HCT116 (cell line): ENCODE results near the gene NFKB2. TPM values are rescaled to one million over a fixed set of nuclear protein-coding genes. Genes with fewer than 3 reads are reported as not detected.
A peak's percentile ranks its signal among the peaks of the same experiment; 100 is the strongest.

Experiments used
- ATAC-seq: fragments of 200-7000 bp; cut with Tn5 transposase; 2 replicates; pipeline ENCODE4 v1.9.1; 2020; ENCODE audit warnings: mild to moderate bottlenecking, moderate library complexity
- BruUV-seq: library from RNA; stranded (reverse); fragments of 400-500 nt; replicated peaks from 2 replicates; lab custom pipeline; 2021; lab: Mats Ljungman, UMichigan
- CTCF ChIA-PET: fragments of 300-600 bp; sonication (Branson Sonifier 250); formaldehyde crosslinking; loops from one replicate; lab custom pipeline; 2021; ENCODE audit warnings: antibody characterized with exemption; lab: Charles Lee
- POLR2A ChIA-PET: fragments of 300-600, 350-600 bp; sonication (Branson Sonifier 250); formaldehyde crosslinking; loops from one replicate; lab custom pipeline; 2021; ENCODE audit warnings: antibody characterized with exemption; lab: Charles Lee
- RAD21 ChIA-PET, 2 experiments: fragments of 300-600 bp; sonication (Branson Sonifier 250); formaldehyde crosslinking; loops; one replicate each; lab custom pipeline; 2023; ENCODE audit warnings: low total read pairs in 2 of 2; ENCODE audit not compliant: uncharacterized antibody in 2 of 2, unreplicated experiment in 2 of 2, low non-redundant PET in 1 of 2; lab: Charles Lee
- DNase-seq: peaks from one replicate; pipeline ENCODE4 v3.0.0-alpha.2; 2010; ENCODE audit warnings: low read depth, low spot score
- H2AFZ ChIP-seq: fragments of 200-600 bp; shearing (Covaris generic), sonication (generic); 2 replicates; pipeline ENCODE4 v1.6.1; 2017; ENCODE audit warnings: low read depth, mixed run types, mixed read lengths, antibody characterized with exemption, low read length; ENCODE audit not compliant: poor library complexity, severe bottlenecking
- H3K27ac ChIP-seq: 2 replicates; pipeline ENCODE4 v1.5.1; 2012; ENCODE audit warnings: low read depth, low read length
- H3K27me3 ChIP-seq: fragments of 200-600 bp; sonication (generic); 2 replicates; pipeline ENCODE4 v1.6.1; 2016; ENCODE audit warnings: mixed run types, low read length, mixed read lengths; ENCODE audit not compliant: insufficient read depth
- H3K36me3 ChIP-seq, 2 experiments: fragments of 200-500 bp in 1 of 2; fragments of 200-600 bp in 1 of 2; sonication (Bioruptor generic) in 1 of 2; sonication (generic) in 1 of 2; 2 replicates each; pipeline versions ENCODE4 v1.5.1 to v1.6.1; 2014 to 2016; ENCODE audit warnings: low read length in 2 of 2, inconsistent platforms in 1 of 2, mixed read lengths in 1 of 2, mixed run types in 1 of 2; ENCODE audit not compliant: insufficient read depth in 2 of 2, control insufficient read depth in 1 of 2
- H3K4me1 ChIP-seq, 2 experiments: fragments of 200-600 bp in 1 of 2; sonication (generic) in 1 of 2; 2 replicates each; pipeline versions ENCODE4 v1.5.1 to v1.6.1; 2012 to 2017; ENCODE audit warnings: low read length in 2 of 2, inconsistent platforms in 1 of 2, mild to moderate bottlenecking in 1 of 2, mixed read lengths in 1 of 2, mixed run types in 1 of 2, moderate library complexity in 1 of 2; ENCODE audit not compliant: insufficient read depth in 2 of 2, control insufficient read depth in 1 of 2
- H3K4me2 ChIP-seq: fragments of 200-600 bp; sonication (generic); 2 replicates; pipeline ENCODE4 v1.6.1; 2017; ENCODE audit warnings: mixed run types, low read length, mixed read lengths
- H3K4me3 ChIP-seq, 2 experiments: fragments of 200-600 bp in 1 of 2; sonication (generic) in 1 of 2; replicated peaks in 1 of 2; 2 replicates each; pipeline ENCODE4 v1.5.1; 2011 to 2016; ENCODE audit warnings: low read length in 2 of 2, control low read depth in 1 of 2, low read depth in 1 of 2, mild to moderate bottlenecking in 1 of 2, mixed read lengths in 1 of 2, mixed run types in 1 of 2
- H3K79me2 ChIP-seq: fragments of 200-600 bp; sonication (generic); 2 replicates; pipeline ENCODE4 v1.6.1; 2017; ENCODE audit warnings: mild to moderate bottlenecking, mixed run types, low read length, moderate library complexity, mixed read lengths; ENCODE audit not compliant: insufficient read depth
- H3K9ac ChIP-seq: fragments of 200-600 bp; sonication (generic); 2 replicates; pipeline ENCODE4 v1.6.1; 2016; ENCODE audit warnings: low read length, mixed read lengths
- H3K9me2 ChIP-seq: fragments of 200-600 bp; sonication (generic), shearing (Covaris generic); 2 replicates; pipeline ENCODE4 v1.6.1; 2017; ENCODE audit warnings: mixed run types, mild to moderate bottlenecking, moderate library complexity; ENCODE audit not compliant: insufficient read depth
- H3K9me3 ChIP-seq, 2 experiments: fragments of 200-500 bp in 1 of 2; fragments of 200-600 bp in 1 of 2; sonication (Bioruptor generic) in 1 of 2; sonication (generic) in 1 of 2; 2 replicates each; pipeline ENCODE4 v1.6.1; 2014 to 2017; ENCODE audit warnings: low read length in 2 of 2, mixed read lengths in 2 of 2, inconsistent platforms in 1 of 2, low read depth in 1 of 2, mild to moderate bottlenecking in 1 of 2, mixed run types in 1 of 2, moderate library complexity in 1 of 2; ENCODE audit not compliant: control insufficient read depth in 1 of 2, insufficient read depth in 1 of 2
- H4K20me1 ChIP-seq: fragments of 200-600 bp; sonication (generic), shearing (Covaris generic); 2 replicates; pipeline ENCODE4 v1.6.1; 2017; ENCODE audit warnings: mixed run types, mild to moderate bottlenecking, moderate library complexity; ENCODE audit not compliant: insufficient read depth
- CBX3 ChIP-seq: IDR thresholded peaks from 2 replicates; pipeline ENCODE4 v1.6.1; 2012; ENCODE audit warnings: low read depth
- CEBPB ChIP-seq: IDR thresholded peaks from 2 replicates; pipeline ENCODE4 v1.6.1; 2012; ENCODE audit warnings: low read depth
- EGR1 ChIP-seq: IDR thresholded peaks from 2 replicates; pipeline ENCODE4 v1.6.1; 2012; ENCODE audit warnings: low read depth
- ELF1 ChIP-seq: IDR thresholded peaks from 2 replicates; pipeline ENCODE4 v1.6.1; 2012; ENCODE audit warnings: low read depth, borderline replicate concordance
- EZH2phosphoT487 ChIP-seq: fragments of 200-600 bp; IDR thresholded peaks from 2 replicates; pipeline ENCODE4 v1.6.1; 2018; ENCODE audit warnings: antibody characterized with exemption, borderline replicate concordance
- FOSL1 ChIP-seq: IDR thresholded peaks from 2 replicates; pipeline ENCODE4 v1.6.1; 2012; ENCODE audit warnings: low read depth
- JUND ChIP-seq: IDR thresholded peaks from 2 replicates; pipeline ENCODE4 v1.6.1; 2012
- POLR2AphosphoS5 ChIP-seq: IDR thresholded peaks from 2 replicates; pipeline ENCODE4 v1.6.1; 2011; ENCODE audit warnings: mild to moderate bottlenecking, low read depth, low read length, moderate library complexity
- RAD21 ChIP-seq: IDR thresholded peaks from 2 replicates; pipeline ENCODE4 v1.6.1; 2012; ENCODE audit warnings: low read depth, mild to moderate bottlenecking
- SIN3A ChIP-seq: IDR thresholded peaks from 2 replicates; pipeline ENCODE4 v1.6.1; 2012; ENCODE audit warnings: low read depth
- SP1 ChIP-seq: IDR thresholded peaks from 2 replicates; pipeline ENCODE4 v1.6.1; 2012; ENCODE audit warnings: low read depth
- SRF ChIP-seq: IDR thresholded peaks from 2 replicates; pipeline ENCODE4 v1.6.1; 2012; ENCODE audit warnings: low read depth
- TCF7L2 ChIP-seq: IDR thresholded peaks from 2 replicates; pipeline ENCODE4 v1.7.0; 2011; ENCODE audit warnings: borderline replicate concordance, inconsistent platforms; ENCODE audit not compliant: insufficient read depth, insufficient read length; ENCODE audit errors: extremely low read depth
- YY1 ChIP-seq: IDR thresholded peaks from 2 replicates; pipeline ENCODE4 v1.6.1; 2011; ENCODE audit warnings: low read length, low read depth, moderate library complexity, mild to moderate bottlenecking; ENCODE audit not compliant: insufficient replicate concordance; ENCODE audit errors: extremely low read depth
- ZFX ChIP-seq: fragments of 450-650 bp; IDR thresholded peaks from 2 replicates; pipeline ENCODE4 v1.6.1; 2017
- ZNF274 ChIP-seq: fragments of 200-500 bp; sonication (Bioruptor generic); IDR thresholded peaks from 2 replicates; pipeline ENCODE4 v1.6.1; 2014; ENCODE audit warnings: mild to moderate bottlenecking, low read depth, low read length, inconsistent platforms
- intact Hi-C: fragments of 100-400 bp; cut with micrococcal nuclease; formaldehyde crosslinking; loops from 2 replicates; pipeline ENCODE4 v1.10.0; 2022
- total RNA-seq: library from RNA; stranded (reverse); gene quantifications from one replicate; pipeline ENCODE4 v1.2.1, GENCODE V29; 2021; ENCODE audit not compliant: unreplicated experiment
- TF ChIP-seq, protein P1 (sequence below): IDR thresholded peaks from 2 replicates; pipeline ENCODE4 v1.6.1; 2012
- TF ChIP-seq, protein P2 (sequence below), 3 experiments: fragments of 200-600 bp in 1 of 3; sonication (generic) in 1 of 3; IDR thresholded peaks in 2 of 3; conservative IDR thresholded peaks in 1 of 3; 2 replicates each; pipeline ENCODE4 v1.5.1; 2012 to 2017; ENCODE audit warnings: low read depth in 2 of 3, low read length in 2 of 3, antibody characterized with exemption in 1 of 3, borderline replicate concordance in 1 of 3, control low read depth in 1 of 3, mild to moderate bottlenecking in 1 of 3, mixed read lengths in 1 of 3, mixed run types in 1 of 3, moderate library complexity in 1 of 3; ENCODE audit not compliant: insufficient read depth in 1 of 3
- TF ChIP-seq, protein P3 (sequence below): IDR thresholded peaks from 2 replicates; pipeline ENCODE4 v1.6.1; 2012; ENCODE audit warnings: low read depth

Gene NFKB2
- total RNA-seq, 1 experiment from 2014 or later, result 115 TPM

DNA sequence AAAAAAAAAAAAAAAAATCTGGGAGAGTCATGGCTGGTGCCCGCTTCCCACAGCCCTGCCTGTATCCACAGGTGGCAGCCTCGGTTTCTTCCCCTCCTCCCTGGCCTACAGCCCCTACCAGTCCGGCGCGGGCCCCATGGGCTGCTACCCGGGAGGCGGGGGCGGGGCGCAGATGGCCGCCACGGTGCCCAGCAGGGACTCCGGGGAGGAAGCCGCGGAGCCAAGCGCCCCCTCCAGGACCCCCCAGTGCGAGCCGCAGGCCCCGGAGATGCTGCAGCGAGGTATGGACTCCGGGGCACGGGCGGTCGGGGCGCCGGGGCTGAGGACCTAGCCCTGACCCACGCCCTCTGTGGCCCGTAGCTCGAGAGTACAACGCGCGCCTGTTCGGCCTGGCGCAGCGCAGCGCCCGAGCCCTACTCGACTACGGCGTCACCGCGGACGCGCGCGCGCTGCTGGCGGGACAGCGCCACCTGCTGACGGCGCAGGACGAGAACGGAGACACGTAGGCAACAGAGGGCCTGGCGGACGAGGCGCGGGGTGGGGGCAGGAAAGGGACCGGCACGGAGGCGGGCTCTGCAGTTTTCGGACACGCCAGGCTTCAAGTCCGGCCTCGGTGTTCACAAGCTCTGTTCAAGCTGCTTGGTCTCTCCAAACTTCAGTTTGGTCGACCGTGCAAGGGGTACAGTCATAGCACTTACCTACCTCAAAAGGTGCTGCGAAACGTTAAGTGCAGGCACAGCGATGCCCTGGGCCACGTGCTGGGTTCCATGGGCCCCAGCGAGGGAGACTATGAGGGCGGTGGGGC lies 3.9 kb downstream of the NFKB2 start:
- H4K20me1 ChIP-seq, result no peaks in the 10 kb centered on the region
- ChIA-PET CTCF (interaction anchor here (0.6 to 9.3 kb wide), 20 partner anchors 8 to 230 kb away, joined by 3 to 154 read pairs (median 3); partner anchors contain the start of genes ACTR1A, ELOVL3 and FBXL15), RAD21 (interaction anchor here (0.7 to 2.3 kb wide), 5 partner anchors 14 to 242 kb away, joined by 3 to 8 read pairs (median 5); no protein-coding TSS in a partner anchor), POLR2A (interaction anchor here (0.6 to 3.5 kb wide), 6 partner anchors 21 to 230 kb away, joined by 3 to 15 read pairs (median 6); partner anchors contain the start of genes C10orf95 and FBXL15)
- peak overlapping the region; percentile 45 to 63 for H3K4me3 ChIP-seq
- peak overlapping the region; percentile 88 for H3K4me2 ChIP-seq
- BruUV-seq, result no TSS peak
- ATAC-seq (peak; percentile 75), DNase-seq (peak; percentile 80)
- H3K36me3 ChIP-seq, result peaks cover 11 to 26% of the 10 kb centered on the region in 2 experiments; a peak in 3 of 4 replicates
- peaks cover 21 to 73% of the 10 kb centered on the region in 2 experiments for H3K4me1 ChIP-seq
- intact Hi-C loops, result loop anchor here (1.0 kb wide), 2 partner anchors 170 to 230 kb away; no protein-coding TSS in a partner anchor
- H3K27ac ChIP-seq, result peak overlapping the region; percentile 52
- H3K9me2 ChIP-seq, result no peaks in the 10 kb centered on the region
- peak overlapping the region; percentile 81 for H3K9ac ChIP-seq
- peaks cover 13% of the 10 kb centered on the region; the same call in 1 of the 2 replicates for H3K79me2 ChIP-seq
- H3K27me3 ChIP-seq, result no peaks in the 10 kb centered on the region
- no peaks in the 10 kb centered on the region for H3K9me3 ChIP-seq
- H2AFZ ChIP-seq, result no peak overlapping the region
- TF ChIP-seq TCF7L2, result peak; percentile 32
- TF ChIP-seq CEBPB, result no peak
- TF ChIP-seq ELF1, result no peak
- no peak for TF ChIP-seq YY1
- TF ChIP-seq FOSL1, result no peak
- no peak for TF ChIP-seq CBX3
- TF ChIP-seq SRF, result no peak
- peak; percentile 82; the same call in 1 of the 2 replicates for TF ChIP-seq ZFX
- TF ChIP-seq JUND, result no peak
- TF ChIP-seq RAD21, result no peak
- TF ChIP-seq SIN3A, result no peak
- TF ChIP-seq SP1, result no peak
- no peak for TF ChIP-seq ZNF274
- TF ChIP-seq EGR1, result no peak
- TF ChIP-seq, protein P1, sequence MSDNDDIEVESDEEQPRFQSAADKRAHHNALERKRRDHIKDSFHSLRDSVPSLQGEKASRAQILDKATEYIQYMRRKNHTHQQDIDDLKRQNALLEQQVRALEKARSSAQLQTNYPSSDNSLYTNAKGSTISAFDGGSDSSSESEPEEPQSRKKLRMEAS, result no peak
- TF ChIP-seq EZH2phosphoT487, result no peak
- TF ChIP-seq, protein P2, sequence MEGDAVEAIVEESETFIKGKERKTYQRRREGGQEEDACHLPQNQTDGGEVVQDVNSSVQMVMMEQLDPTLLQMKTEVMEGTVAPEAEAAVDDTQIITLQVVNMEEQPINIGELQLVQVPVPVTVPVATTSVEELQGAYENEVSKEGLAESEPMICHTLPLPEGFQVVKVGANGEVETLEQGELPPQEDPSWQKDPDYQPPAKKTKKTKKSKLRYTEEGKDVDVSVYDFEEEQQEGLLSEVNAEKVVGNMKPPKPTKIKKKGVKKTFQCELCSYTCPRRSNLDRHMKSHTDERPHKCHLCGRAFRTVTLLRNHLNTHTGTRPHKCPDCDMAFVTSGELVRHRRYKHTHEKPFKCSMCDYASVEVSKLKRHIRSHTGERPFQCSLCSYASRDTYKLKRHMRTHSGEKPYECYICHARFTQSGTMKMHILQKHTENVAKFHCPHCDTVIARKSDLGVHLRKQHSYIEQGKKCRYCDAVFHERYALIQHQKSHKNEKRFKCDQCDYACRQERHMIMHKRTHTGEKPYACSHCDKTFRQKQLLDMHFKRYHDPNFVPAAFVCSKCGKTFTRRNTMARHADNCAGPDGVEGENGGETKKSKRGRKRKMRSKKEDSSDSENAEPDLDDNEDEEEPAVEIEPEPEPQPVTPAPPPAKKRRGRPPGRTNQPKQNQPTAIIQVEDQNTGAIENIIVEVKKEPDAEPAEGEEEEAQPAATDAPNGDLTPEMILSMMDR (IDR thresholded peaks at IDR 0.05 in 2 of 3, conservative IDR thresholded peaks at IDR 0.05 in 1 of 3; ENCODE audit: borderline replicate concordance in 1 of 3, insufficient read depth in 1 of 3, low read depth in 2 of 3, low read length in 2 of 3), result peak in 2 of 3 experiments; percentile 97 to 99; a peak in 4 of 6 replicates
- TF ChIP-seq, protein P3, sequence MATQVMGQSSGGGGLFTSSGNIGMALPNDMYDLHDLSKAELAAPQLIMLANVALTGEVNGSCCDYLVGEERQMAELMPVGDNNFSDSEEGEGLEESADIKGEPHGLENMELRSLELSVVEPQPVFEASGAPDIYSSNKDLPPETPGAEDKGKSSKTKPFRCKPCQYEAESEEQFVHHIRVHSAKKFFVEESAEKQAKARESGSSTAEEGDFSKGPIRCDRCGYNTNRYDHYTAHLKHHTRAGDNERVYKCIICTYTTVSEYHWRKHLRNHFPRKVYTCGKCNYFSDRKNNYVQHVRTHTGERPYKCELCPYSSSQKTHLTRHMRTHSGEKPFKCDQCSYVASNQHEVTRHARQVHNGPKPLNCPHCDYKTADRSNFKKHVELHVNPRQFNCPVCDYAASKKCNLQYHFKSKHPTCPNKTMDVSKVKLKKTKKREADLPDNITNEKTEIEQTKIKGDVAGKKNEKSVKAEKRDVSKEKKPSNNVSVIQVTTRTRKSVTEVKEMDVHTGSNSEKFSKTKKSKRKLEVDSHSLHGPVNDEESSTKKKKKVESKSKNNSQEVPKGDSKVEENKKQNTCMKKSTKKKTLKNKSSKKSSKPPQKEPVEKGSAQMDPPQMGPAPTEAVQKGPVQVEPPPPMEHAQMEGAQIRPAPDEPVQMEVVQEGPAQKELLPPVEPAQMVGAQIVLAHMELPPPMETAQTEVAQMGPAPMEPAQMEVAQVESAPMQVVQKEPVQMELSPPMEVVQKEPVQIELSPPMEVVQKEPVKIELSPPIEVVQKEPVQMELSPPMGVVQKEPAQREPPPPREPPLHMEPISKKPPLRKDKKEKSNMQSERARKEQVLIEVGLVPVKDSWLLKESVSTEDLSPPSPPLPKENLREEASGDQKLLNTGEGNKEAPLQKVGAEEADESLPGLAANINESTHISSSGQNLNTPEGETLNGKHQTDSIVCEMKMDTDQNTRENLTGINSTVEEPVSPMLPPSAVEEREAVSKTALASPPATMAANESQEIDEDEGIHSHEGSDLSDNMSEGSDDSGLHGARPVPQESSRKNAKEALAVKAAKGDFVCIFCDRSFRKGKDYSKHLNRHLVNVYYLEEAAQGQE, result no peak
- peak; percentile 91 for TF ChIP-seq POLR2AphosphoS5
